ENCODE measurements around the gene SIRPD.
"Not testable (repeated sequence)": the region's sequence is repeated elsewhere in the genome, so short reads cannot be mapped to it uniquely, and the experiment has no call there.

Gene SIRPD

GRCh38 chr20:1557605-1558004 lies at the start of gene SIRPD:
TSS of gene SIRPD (minus strand) at chr20:1557705. CDS start at chr20:1557653, 52 bp downstream.
- no peak for DNase-seq

GRCh38 chr20:1600736-1601135 lies 43.2 kb upstream of the SIRPD start:
- no peak for DNase-seq

GRCh38 chr20:1595333-1595732 lies 37.8 kb upstream of the SIRPD start:
- DNase-seq = no peak

DNA sequence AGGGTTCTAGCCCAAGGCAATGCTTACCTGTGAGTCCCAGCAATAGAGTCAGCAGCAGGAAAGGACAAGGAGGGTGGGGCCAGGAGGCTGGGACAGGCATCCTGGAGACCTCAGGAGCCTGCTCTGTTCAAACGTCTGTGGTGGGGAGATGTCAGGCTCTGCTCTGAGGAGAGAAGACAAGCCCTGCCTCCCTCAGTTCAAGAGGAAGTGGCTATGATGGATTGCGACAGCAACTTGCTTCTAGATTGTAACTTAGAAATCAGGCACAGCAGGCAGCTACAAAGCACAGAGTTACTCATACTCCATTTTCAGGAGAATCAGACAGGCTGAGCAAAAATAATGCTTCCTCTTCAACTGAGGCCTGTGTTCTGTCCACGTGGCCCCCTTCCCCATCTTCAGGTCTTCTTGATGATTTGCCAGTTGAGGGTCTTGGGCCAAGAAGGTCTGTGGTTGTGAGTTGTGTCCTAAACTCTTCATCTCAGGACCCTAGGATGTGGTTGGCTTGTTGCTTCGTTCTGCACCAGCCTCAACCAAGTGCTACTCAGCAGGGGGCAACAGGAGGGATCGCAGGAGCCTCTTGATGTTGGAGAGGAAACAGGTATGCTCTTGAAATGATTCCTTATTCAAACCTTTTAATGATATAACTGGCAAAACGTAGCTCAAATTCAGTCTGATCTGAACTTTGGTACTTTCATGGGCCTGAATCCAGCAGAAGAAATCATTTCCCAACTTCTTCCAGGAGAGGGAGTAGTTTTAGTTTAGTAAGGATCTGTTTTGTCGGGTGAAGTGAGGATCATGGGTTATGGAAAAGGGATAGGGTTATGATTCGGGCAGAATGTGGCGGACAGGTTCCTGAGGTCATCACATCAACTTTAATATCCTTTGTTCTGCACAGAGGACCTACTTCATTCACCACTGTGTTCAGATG lies 31.3 kb upstream of the SIRPD start:
- DNase-seq = no peak

- DNase-seq = no peak
Observed at GRCh38 chr20:1587781-1588532, 30.5 kb upstream of the SIRPD start.

DNA sequence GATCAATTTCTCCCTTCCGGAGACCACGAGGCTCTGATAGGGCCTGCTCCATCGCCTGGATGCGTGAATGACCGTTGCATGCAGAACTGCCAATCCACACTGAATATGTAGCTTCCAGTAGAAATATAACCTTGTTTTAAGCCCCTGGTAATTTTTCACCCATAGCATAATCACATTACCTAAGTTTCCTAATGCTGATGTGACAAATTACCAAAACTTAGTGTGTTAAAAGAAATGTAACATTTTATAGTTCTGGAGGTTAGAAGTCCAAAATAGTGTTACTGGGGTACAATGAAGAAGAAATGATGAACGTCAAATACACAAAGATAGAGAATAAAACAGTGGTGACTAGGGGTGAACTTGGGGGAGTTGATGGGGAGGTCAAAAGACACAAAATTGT lies 22.0 kb upstream of the SIRPD start:
- DNase-seq = no peak

GRCh38 chr20:1577906-1578305 lies 20.4 kb upstream of the SIRPD start:
- DNase-seq = no peak

GRCh38 chr20:1577313-1577712 lies 19.8 kb upstream of the SIRPD start:
- not testable (repeated sequence) for DNase-seq

- DNase-seq = no peak
Observed at GRCh38 chr20:1576641-1577040, 19.1 kb upstream of the SIRPD start.

DNA sequence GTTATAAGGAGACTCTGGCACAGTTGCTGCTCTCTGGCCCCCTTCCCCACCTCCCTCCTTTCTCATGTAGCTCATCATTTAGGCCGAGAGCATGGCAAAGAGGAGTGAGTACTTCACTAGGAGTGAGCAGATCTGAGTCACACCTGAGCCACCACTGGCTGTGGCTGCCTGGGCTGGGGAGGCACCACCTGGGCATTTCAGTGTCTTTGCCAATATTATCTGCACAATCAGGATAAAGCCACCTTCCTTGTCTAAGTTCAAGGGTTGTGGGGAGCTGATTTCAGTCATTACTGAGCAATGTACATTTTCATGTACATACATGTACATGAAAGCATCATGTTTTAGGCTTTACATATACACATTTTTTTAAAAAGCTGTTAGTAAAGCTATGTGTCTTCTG lies 18.5 kb upstream of the SIRPD start:
- DNase-seq = not testable (repeated sequence)

GRCh38 chr20:1571583-1571982 lies 14.1 kb upstream of the SIRPD start:
- not testable (repeated sequence) for DNase-seq

DNA sequence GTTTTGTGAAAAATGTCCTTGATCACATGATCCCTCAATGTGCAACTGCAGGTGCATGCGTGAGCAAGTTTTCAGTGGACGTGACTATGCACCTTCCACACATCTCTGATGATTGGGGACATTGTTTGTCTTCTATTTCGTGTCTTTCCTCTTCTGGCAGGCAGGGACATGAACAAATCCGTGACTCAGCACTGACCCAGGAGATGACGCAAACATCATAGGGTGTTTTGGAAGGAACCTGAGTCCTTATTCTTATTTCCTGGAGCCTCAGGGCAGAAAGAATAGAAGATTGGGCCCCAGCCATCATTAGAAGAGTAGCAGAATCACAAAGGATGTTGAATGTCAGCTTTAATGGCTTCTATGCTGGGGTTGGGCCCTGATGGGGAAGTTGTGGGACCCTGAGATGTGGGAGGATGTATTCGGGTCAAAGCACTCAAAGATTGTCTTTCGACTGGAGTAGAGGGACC lies 11.9 kb upstream of the SIRPD start:
- no peak for DNase-seq

DNA sequence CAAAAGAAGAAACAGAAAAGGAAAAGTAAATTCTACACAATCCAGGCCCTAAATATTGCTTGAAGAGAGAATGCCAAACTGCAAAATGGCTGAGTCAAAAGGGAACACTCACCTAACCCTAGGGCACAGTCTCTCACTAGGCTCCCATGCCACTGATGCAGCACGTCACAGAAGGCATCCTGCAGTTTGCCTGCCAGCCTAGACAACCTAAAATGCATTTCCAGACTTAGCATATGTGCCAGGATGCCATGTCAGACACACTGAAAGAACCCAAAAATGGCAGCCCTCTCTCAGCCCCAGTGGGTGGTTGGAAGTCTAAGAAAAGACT lies 10.6 kb upstream of the SIRPD start:
- DNase-seq = no peak

- no peak for DNase-seq
Observed at GRCh38 chr20:1567392-1568162, 10.1 kb upstream of the SIRPD start.

GRCh38 chr20:1566701-1567100 lies 9.2 kb upstream of the SIRPD start:
- no peak for DNase-seq

DNA sequence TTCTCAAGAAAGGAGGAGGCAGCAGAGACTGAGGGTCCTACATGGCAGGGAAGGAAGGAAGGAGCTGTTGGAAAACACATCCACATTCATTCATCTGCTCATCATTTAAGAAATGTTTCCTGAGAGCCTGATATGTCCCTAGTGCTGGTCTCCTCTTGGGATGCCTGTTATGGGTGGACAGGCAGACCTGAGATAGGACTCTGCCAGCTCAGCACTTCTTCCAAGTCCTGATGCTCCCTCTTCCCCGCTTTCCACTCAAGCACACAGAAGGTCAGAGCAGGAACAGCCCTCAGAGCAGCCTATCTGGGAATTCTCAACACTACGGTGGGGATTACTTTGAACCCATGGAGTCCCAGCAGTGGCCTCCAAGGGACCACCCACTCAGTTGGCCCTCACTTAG lies 8.0 kb upstream of the SIRPD start:
- no peak for DNase-seq

DNA sequence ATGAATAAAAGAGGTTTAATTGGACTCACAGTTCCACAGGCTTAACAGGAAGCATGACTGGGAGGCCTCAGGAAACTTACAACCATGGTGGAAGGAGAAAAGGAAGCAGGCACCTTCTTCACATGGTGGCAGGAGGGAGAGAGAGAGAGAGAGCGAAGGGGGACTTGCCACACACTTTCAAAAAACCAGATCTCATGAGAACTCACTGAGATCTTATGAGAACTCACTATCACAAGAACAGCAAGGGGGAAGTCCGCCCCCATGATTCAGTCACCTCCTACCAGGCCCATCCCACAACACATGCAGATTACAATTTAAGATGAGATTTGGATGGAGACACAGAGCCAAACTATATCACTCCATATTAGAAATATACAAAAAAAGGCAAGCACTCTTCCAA lies 6.1 kb upstream of the SIRPD start:
- DNase-seq = no peak

GRCh38 chr20:1562622-1563021 lies 5.1 kb upstream of the SIRPD start:
- DNase-seq = no peak

GRCh38 chr20:1561350-1561749 lies 3.8 kb upstream of the SIRPD start:
- no peak for DNase-seq

DNA sequence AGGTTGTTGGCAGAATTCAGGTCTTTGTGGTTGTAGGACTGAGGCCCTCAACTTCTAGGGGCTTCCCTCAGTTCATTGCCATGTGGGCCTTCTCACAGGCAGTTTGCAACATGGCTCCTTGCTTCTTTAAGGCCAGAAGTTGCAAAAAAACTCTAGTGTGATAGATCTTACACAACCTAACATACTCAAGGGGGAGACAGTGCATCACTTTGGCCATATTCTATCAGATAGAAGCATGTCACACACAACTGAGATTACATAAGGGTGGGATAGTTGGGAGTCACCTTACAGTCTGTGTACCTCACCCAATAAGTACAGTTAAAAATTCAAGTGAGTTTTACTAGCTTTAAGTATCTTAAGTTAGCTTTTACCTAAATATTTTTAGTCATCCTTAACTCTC lies 1.6 kb downstream of the SIRPD start:
- no peak for DNase-seq

- DNase-seq = no peak
Observed at GRCh38 chr20:1539816-1540419, 17.6 kb downstream of the SIRPD start.

- no peak for DNase-seq
Observed at GRCh38 chr20:1538655-1539054, 18.9 kb downstream of the SIRPD start.

GRCh38 chr20:1537731-1538058 lies 19.8 kb downstream of the SIRPD start:
- no peak for DNase-seq

All from stimulated activated CD4-positive, alpha-beta T cell treated with anti-CD3 and anti-CD28 coated beads, Interleukin-2, amount 100 ng/mL, for 48 hours (primary cell).